Psoas muscle (tissue), 8 donors: Measurements from ENCODE around the gene HRH3. TPM values are rescaled to one million over a fixed set of nuclear protein-coding genes. Genes with fewer than 3 reads are reported as not detected.

Experiments
- ATAC-seq, 4 donors: fragments of 200-7000 bp; cut with Tn5 transposase; one replicate each; pipeline ENCODE4 v1.9.1; 2020; ENCODE audit warnings: moderate library complexity in 3 of 4, mild to moderate bottlenecking in 2 of 4
- DNase-seq, 2 donors: peaks; one replicate each; pipeline ENCODE4 v3.0.0-alpha.2; 2020
- H3K27ac ChIP-seq: fragments of 200-600 bp; one replicate; pipeline ENCODE4 v1.8.0; 2022
- H3K27me3 ChIP-seq, 3 donors: fragments of 200-600 bp in 1 of 3; one replicate each; pipeline versions ENCODE4 v1.6.1 to v1.8.0; 2013 to 2022; ENCODE audit warnings: low read length in 2 of 3, mild to moderate bottlenecking in 2 of 3, moderate library complexity in 1 of 3; ENCODE audit not compliant: insufficient read depth in 3 of 3
- H3K36me3 ChIP-seq, 2 donors: fragments of 200-600 bp in 1 of 2; one replicate each; pipeline versions ENCODE4 v1.6.1 to v1.8.0; 2013 to 2022; ENCODE audit warnings: low read depth in 1 of 2, mild to moderate bottlenecking in 1 of 2, moderate library complexity in 1 of 2; ENCODE audit not compliant: insufficient read depth in 1 of 2
- H3K4me1 ChIP-seq: fragments of 200-600 bp; one replicate; pipeline ENCODE4 v1.8.0; 2022
- H3K4me3 ChIP-seq: fragments of 200-600 bp; one replicate; pipeline ENCODE4 v1.8.0; 2022; ENCODE audit warnings: mild to moderate bottlenecking
- H3K9me3 ChIP-seq: fragments of 200-600 bp; one replicate; pipeline ENCODE4 v1.8.0; 2022
- CTCF ChIP-seq: fragments of 200-600 bp; IDR thresholded peaks from one replicate; pipeline ENCODE4 v1.8.0; 2022; ENCODE audit warnings: antibody characterized with exemption
- WGBS, 3 donors: extraction: QIAGEN DNeasy Blood & Tissue Kit; methylation state at CpG; one replicate each; pipeline versions ENCODE4 v1.1.6 to v1.1.7; 2013; 5-methylcytosine and 5-hydroxymethylcytosine counted together
- intact Hi-C, 2 donors: fragments of 100-400 bp; cut with DNase I; formaldehyde crosslinking; loops; one replicate each; pipeline versions ENCODE4 v1.11.0 to v1.14.2; 2022
- polyA plus RNA-seq, 3 donors: library from polyadenylated mRNA; stranded (reverse); fragments of 200-250 nt; gene quantifications; one replicate each; pipeline ENCODE4 v1.2.3, GENCODE V29; 2013
- total RNA-seq, 4 donors: library from RNA; stranded (reverse); fragmentation: NEBNext Ultra II Directional in 2 of 4; extraction: Animal tissue kit (Norgen Biotek cat#: 25700) in 2 of 4; gene quantifications; one replicate each; pipeline versions ENCODE4 v1.2.1 to v1.2.4, GENCODE V29; 2021 to 2023
- donor health status: healthy with polysubstance abuse.
- donor health status: DM: no; HTN: no; CAD: no; lungs with moderate emphysema.
- donor health status: Bipolar disorder and iron deficiency.
- donor health status: healthy.
- donor health status: DM: yes; HTN: yes; CAD: no.
- donor health status: DM: no; HTN: no; CAD: no.
- donor health status: DM: no; HTN: no; CAD: no.
- donor health status: DM: yes; HTN: yes; CAD: no.

Gene HRH3
- total and polyA plus RNA-seq, 7 donors, result 0.03 TPM; not detected in 6

- peaks cover 6% of the 10 kb centered on the region for H3K4me1 ChIP-seq
- peaks cover 0 to 6% (median 2%) of the 10 kb centered on the region in 3 donors for H3K27me3 ChIP-seq
- no peak for ATAC-seq
- no peak for DNase-seq
- no peaks in the 10 kb centered on the region for H3K36me3 ChIP-seq
- intact Hi-C loops, result no loop called here
- H3K9me3 ChIP-seq, result no peaks in the 10 kb centered on the region
- H3K27ac ChIP-seq, result no peak overlapping the region
- TF ChIP-seq CTCF, result no peak
- WGBS, 3 donors, result 77 to 83% (median 77%) methylated on average over 7 of the region's 7 CpGs
- H3K4me3 ChIP-seq, result no peak overlapping the region
These were observed 9.0 kb upstream of the HRH3 start for GRCh38 chr20:62228982-62229545.

DNA sequence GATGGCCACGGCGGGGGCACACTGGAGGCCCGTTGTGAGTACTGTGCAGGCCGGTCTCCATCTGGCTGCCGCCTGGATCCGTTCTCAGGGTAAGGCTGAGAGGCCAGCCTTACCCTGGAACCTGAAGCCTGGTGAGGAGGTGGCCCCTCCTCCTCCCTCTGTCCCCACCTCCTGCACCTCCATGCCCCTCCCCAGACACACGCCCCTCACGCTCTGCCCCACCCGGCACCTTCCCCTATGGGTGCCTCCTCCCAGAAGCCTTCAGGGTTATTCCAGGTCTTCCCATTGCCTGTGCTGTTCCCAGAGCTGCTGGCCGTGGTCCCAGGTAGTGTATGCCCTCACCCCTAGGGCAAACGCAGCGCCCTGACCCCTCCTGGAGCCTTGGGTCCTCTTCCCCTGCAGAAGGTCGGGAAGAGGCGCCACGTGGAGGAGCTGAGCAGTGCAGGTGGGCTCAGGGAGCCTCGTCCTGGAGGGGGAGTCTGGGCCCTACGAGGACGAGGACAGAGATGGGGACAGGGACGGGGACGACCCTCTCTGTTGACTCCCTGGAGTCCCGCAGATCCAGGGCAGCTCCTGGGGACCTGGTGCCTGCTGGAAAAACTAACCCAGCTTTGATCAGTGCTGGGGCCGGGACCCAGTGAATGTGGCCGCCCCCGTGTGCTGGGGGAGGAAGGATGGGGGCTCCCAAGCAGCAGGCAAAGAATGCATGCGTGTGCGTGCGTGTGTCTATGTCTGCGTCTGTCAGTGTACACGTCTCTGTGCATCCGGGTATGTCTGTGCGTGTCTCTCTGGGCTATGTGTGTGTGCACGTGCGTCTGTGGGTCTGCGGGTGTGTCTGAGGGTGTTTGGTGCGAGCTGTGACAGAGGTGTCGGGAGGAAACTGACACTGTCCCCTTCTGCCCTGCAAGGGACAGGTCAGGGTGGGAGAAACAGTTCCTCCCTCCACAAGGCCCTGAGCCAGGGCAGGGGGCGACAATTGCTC is 8.2 kb upstream of the HRH3 start:
- ATAC-seq, result peak in 2 of 4 donors; percentile 5 to 17
- DNase-seq, result no peak
- 50 to 56% (median 52%) methylated on average over 35 to 37 of the region's 37 CpGs for WGBS, 3 donors

DNA sequence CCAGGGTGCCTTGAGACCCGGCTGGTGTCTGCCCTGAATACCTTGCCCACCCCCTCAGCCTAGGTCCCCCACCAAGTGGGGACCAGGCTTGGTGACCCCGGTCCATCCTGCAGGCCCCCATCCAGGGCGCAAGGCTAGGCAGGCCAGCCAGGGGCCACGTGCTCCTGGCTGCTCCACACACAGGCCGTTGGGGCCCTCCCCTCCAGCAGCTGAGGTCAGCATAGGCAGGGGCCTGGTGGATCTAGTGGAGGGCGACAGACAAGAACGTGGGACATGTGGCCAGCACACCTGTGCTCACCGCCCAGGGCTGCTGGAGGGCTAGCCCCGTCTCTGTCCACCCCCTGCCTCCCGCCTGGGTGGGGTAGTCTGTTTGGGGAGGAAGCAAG is 7.5 kb upstream of the HRH3 start:
- no peak for DNase-seq
- peak in 2 of 4 donors; percentile 7 to 20 for ATAC-seq
- H3K27me3 ChIP-seq, result peaks cover 0 to 20% (median 4%) of the 10 kb centered on the region in 3 donors
- no peaks in the 10 kb centered on the region for H3K9me3 ChIP-seq
- no peak overlapping the region for H3K27ac ChIP-seq
- intact Hi-C loops, result no loop called here
- no peaks in the 10 kb centered on the region for H3K4me1 ChIP-seq
- no peaks in the 10 kb centered on the region for H3K36me3 ChIP-seq
- no peak for TF ChIP-seq CTCF
- 52 to 58% (median 56%) methylated on average over 7 to 10 of the region's 10 CpGs for WGBS, 3 donors
- H3K4me3 ChIP-seq, result no peak overlapping the region

More for the DNA sequence above, 8.2 kb upstream of the HRH3 start:
- Histone ChIP-seq H3K36me3 (no peaks in the 10 kb centered on the region), H3K27ac (no peak overlapping the region), H3K27me3 (peaks cover 0 to 14% (median 2%) of the 10 kb centered on the region in 3 donors), H3K9me3 (no peaks in the 10 kb centered on the region), H3K4me1 (peaks cover 3% of the 10 kb centered on the region), H3K4me3 (no peak overlapping the region)
- no peak for TF ChIP-seq CTCF
- intact Hi-C loops, result no loop called here

DNA sequence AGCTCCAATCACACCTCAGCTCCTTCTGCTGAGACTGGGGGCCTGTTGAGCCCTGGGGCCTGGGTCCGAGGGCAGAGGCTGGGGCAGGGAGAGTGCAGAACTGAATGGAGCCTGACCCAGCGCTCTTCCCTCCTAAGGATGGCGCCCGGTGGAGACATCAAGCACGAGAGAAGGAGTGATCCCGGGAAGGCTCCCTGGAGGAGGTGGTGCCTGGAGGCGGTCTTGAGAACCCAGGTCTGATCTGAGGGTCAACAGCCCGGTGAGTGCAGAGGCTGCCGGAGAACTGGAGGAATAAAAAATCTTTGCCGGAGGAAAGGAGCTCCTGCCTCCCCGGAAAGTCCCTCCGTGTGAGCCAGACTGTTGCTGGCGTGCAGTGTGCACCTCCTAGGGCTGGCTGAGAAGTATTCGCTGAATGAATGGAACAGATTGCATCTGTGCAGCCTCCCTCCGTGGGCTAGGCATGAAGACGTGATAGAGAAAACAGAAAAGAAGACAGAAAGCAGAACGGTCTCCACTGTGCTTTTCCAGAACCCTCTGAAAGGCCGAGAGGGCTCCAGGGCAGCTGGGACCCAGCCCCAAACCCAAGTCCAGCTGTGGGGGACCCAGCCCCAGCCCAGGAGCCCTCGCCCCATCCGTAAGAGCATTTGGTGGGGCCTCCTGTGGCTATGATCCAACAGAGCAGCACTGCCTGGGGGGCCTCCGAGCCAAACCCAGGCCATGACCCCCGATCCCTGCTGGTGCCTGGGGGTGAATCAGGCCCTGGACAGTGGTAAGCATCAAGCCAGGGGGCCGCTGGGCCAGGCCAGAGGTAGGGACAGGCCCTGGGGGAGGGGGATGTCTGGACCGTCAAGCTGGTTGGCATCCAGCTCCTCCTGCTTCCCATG is 6.9 kb upstream of the HRH3 start:
- Histone ChIP-seq H3K9me3 (no peaks in the 10 kb centered on the region), H3K36me3 (no peaks in the 10 kb centered on the region), H3K4me3 (no peak overlapping the region), H3K4me1 (no peaks in the 10 kb centered on the region), H3K27ac (no peak overlapping the region), H3K27me3 (peaks cover 0 to 25% (median 7%) of the 10 kb centered on the region in 3 donors)
- TF ChIP-seq CTCF, result no peak
- DNase-seq (no peak), ATAC-seq (no peak)
- intact Hi-C loops, result no loop called here
- 57 to 65% (median 58%) methylated on average over 22 to 24 of the region's 24 CpGs for WGBS, 3 donors
